ENCODE results near the gene RAB25.

DNA sequence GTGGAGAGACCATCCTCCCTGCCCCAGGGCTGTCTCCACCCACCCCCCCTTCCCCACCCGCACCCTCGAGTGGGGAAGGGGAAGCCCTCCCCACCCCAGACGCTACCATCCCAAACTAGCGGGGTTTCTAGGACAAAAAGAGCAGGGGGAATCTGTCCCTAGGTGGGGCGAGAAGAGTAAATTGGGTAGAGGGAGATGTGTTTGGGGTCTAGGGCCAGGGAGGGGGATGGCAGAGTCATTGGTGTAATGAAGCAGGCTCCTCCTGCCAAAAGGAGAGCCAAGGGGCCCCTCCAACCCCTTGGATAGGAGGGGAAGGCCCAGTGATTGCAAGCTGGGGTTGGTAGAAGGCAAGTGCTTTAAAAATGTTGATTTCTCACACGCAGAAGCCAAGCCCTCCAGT lies 11.3 kb downstream of the RAB25 start:
- TF ChIP-seq EZH2 (IDR thresholded peaks at IDR 0.05; ENCODE audit: low read length) = no peak
- TF ChIP-seq, protein P1, sequence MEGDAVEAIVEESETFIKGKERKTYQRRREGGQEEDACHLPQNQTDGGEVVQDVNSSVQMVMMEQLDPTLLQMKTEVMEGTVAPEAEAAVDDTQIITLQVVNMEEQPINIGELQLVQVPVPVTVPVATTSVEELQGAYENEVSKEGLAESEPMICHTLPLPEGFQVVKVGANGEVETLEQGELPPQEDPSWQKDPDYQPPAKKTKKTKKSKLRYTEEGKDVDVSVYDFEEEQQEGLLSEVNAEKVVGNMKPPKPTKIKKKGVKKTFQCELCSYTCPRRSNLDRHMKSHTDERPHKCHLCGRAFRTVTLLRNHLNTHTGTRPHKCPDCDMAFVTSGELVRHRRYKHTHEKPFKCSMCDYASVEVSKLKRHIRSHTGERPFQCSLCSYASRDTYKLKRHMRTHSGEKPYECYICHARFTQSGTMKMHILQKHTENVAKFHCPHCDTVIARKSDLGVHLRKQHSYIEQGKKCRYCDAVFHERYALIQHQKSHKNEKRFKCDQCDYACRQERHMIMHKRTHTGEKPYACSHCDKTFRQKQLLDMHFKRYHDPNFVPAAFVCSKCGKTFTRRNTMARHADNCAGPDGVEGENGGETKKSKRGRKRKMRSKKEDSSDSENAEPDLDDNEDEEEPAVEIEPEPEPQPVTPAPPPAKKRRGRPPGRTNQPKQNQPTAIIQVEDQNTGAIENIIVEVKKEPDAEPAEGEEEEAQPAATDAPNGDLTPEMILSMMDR (optimal IDR thresholded peaks at IDR 0.05 in 1 of 3, IDR thresholded peaks at IDR 0.05 in 1 of 3, conservative IDR thresholded peaks at IDR 0.05 in 1 of 3; ENCODE audit: extremely low read depth in 1 of 3, insufficient read depth in 2 of 3, low read length in 3 of 3) = no peak

All from keratinocyte (primary cell).